CD14-positive monocyte (primary cell): ENCODE data around the gene MYO1E. TPM values are rescaled to one million over a fixed set of nuclear protein-coding genes. Genes with fewer than 3 reads are reported as not detected.

Experiments
- DNase-seq, 3 donors: peaks; one replicate each; pipeline ENCODE4 v3.0.0-alpha.2; 2011 to 2022
- H2AFZ ChIP-seq: 2 replicates; pipeline ENCODE4 v1.6.0; 2012; ENCODE audit warnings: mild to moderate bottlenecking, low read depth, low read length, inconsistent platforms; ENCODE audit not compliant: insufficient read depth, poor library complexity, severe bottlenecking
- H3K27ac ChIP-seq, 2 donors: 1 replicate in 1 of 2; 2 replicates in 1 of 2; pipeline ENCODE4 v1.5.1; 2012 to 2013; ENCODE audit warnings: low read length in 2 of 2, control low read depth in 1 of 2, inconsistent platforms in 1 of 2, low read depth in 1 of 2, mild to moderate bottlenecking in 1 of 2
- H3K27me3 ChIP-seq, 2 donors: one replicate each; pipeline versions ENCODE4 v1.6.0 to v1.6.1; 2011 to 2013; ENCODE audit warnings: low read length in 2 of 2; ENCODE audit not compliant: control insufficient read depth in 2 of 2, insufficient read depth in 2 of 2
- H3K36me3 ChIP-seq, 2 donors: replicated peaks in 1 of 2; 1 replicate in 1 of 2; 2 replicates in 1 of 2; pipeline versions ENCODE4 v1.5.1 to v1.6.1; 2012 to 2013; ENCODE audit warnings: low read length in 2 of 2, control low read depth in 1 of 2, inconsistent platforms in 1 of 2, mild to moderate bottlenecking in 1 of 2; ENCODE audit not compliant: insufficient read depth in 2 of 2, control insufficient read depth in 1 of 2
- H3K4me1 ChIP-seq, 2 donors: 1 replicate in 1 of 2; 2 replicates in 1 of 2; pipeline versions ENCODE4 v1.5.1 to v1.6.1; 2012 to 2013; ENCODE audit warnings: low read length in 2 of 2, control low read depth in 1 of 2, inconsistent platforms in 1 of 2, mild to moderate bottlenecking in 1 of 2, moderate library complexity in 1 of 2; ENCODE audit not compliant: insufficient read depth in 2 of 2, control insufficient read depth in 1 of 2
- H3K4me2 ChIP-seq: replicated peaks from 2 replicates; pipeline ENCODE3; 2012; ENCODE audit warnings: low read length, moderate library complexity, mild to moderate bottlenecking; ENCODE audit not compliant: poor library complexity, severe bottlenecking; ENCODE audit errors: extremely low read depth
- H3K4me3 ChIP-seq, 3 experiments: fragments of 200-600 bp in 1 of 3; sonication (generic) in 1 of 3; replicated peaks in 1 of 3; 1 replicate in 2 of 3; 2 replicates in 1 of 3; pipeline ENCODE4 v1.5.1; 2011 to 2013; ENCODE audit warnings: low read length in 3 of 3, mild to moderate bottlenecking in 3 of 3, control low read depth in 2 of 3, low read depth in 2 of 3, inconsistent platforms in 1 of 3, moderate library complexity in 1 of 3
- H3K79me2 ChIP-seq: 2 replicates; pipeline ENCODE4 v1.6.0; 2012; ENCODE audit warnings: mild to moderate bottlenecking, control low read depth, inconsistent platforms, low read length, moderate library complexity; ENCODE audit not compliant: insufficient read depth
- H3K9ac ChIP-seq: 2 replicates; pipeline ENCODE4 v1.6.0; 2017; ENCODE audit warnings: low read length, mild to moderate bottlenecking; ENCODE audit not compliant: insufficient read depth, poor library complexity, severe bottlenecking
- H3K9me3 ChIP-seq, 2 donors: replicated peaks in 1 of 2; 1 replicate in 1 of 2; 2 replicates in 1 of 2; pipeline versions ENCODE4 v1.5.1 to v1.6.1; 2012 to 2013; ENCODE audit warnings: low read length in 2 of 2, control low read depth in 1 of 2; ENCODE audit not compliant: control insufficient read depth in 1 of 2, insufficient read depth in 1 of 2
- H4K20me1 ChIP-seq: 2 replicates; pipeline ENCODE4 v1.6.0; 2012; ENCODE audit warnings: mild to moderate bottlenecking, low read length, control low read depth, moderate library complexity; ENCODE audit not compliant: insufficient read depth
- H3K27ac Mint-ChIP-seq, 7 donors: one replicate each; pipeline ENCODE4 v1.8.0; 2020; ENCODE audit warnings: mild to moderate bottlenecking in 7 of 7, mixed read lengths in 7 of 7, moderate library complexity in 6 of 7, inconsistent platforms in 2 of 7
- H3K27me3 Mint-ChIP-seq, 3 donors: one replicate each; pipeline ENCODE4 v1.8.0; 2021 to 2022; ENCODE audit warnings: low read depth in 3 of 3, mild to moderate bottlenecking in 3 of 3, mixed read lengths in 3 of 3, moderate library complexity in 3 of 3, inconsistent platforms in 1 of 3
- H3K36me3 Mint-ChIP-seq, 2 donors: one replicate each; pipeline ENCODE4 v1.8.0; 2020; ENCODE audit warnings: mixed read lengths in 2 of 2, inconsistent platforms in 1 of 2, mild to moderate bottlenecking in 1 of 2
- H3K4me1 Mint-ChIP-seq: one replicate; pipeline ENCODE4 v1.8.0; 2020; ENCODE audit warnings: mild to moderate bottlenecking, mixed read lengths
- H3K4me3 Mint-ChIP-seq, 2 donors: one replicate each; pipeline ENCODE4 v1.8.0; 2020; ENCODE audit warnings: mild to moderate bottlenecking in 2 of 2, mixed read lengths in 2 of 2, moderate library complexity in 1 of 2
- H3K9me3 Mint-ChIP-seq, 7 donors: one replicate each; pipeline ENCODE4 v1.8.0; 2020 to 2022; ENCODE audit warnings: mixed read lengths in 7 of 7, mild to moderate bottlenecking in 6 of 7, moderate library complexity in 6 of 7, inconsistent platforms in 2 of 7
- WGBS: methylation state at CpG from one replicate; pipeline ENCODE4 v1.1.5; 2013; ENCODE audit warnings: missing lambda C conversion rate; ENCODE audit not compliant: insufficient coverage; 5-methylcytosine and 5-hydroxymethylcytosine counted together
- intact Hi-C, 2 donors: fragments of 100-400 bp; cut with micrococcal nuclease; formaldehyde crosslinking; loops; one replicate each; pipeline versions ENCODE4 v1.15.0 to v1.15.1; 2023
- polyA plus RNA-seq, 3 donors: library from polyadenylated mRNA; depleted of rRNA in 1 of 3; unstranded in 2 of 3; stranded (reverse) in 1 of 3; fragments of 300-500 nt in 2 of 3; fragments of >200 nt in 1 of 3; fragmentation: Illumina TruSeq in 2 of 3; gene quantifications; 1 replicate in 2 of 3; 2 replicates in 1 of 3; pipeline ENCODE4 v1.2.3, GENCODE V29; 2012 to 2021
- TF ChIP-seq, protein P1 (sequence below): fragments of 200-600 bp; IDR thresholded peaks from one replicate; pipeline ENCODE4 v1.8.0; 2022; ENCODE audit warnings: antibody characterized with exemption, mild to moderate bottlenecking

Gene MYO1E
- polyA plus RNA-seq, 3 donors: 5.5 to 16.2 (median 6.2) TPM

DNA sequence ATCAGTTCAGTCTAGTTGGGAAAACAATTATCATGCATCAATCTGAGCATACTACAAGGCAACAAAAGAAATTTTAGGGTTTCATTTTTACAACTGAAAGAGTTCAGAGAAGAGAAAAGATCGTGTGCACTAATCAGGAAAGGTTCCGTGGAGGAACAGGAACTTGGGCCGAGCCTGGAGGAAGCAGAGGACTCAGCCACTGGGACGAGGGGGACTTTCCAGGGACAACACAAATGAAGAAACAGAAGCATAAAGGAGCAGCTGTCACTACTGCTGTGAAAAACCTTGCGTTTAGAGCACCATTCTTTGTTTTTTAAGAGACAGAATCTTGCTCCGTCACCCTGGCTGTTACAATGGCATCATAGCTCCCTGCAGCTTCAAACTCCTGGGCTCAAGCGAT, 60.5 kb downstream of the MYO1E start:
- Histone ChIP-seq H3K27me3 (no peaks in the 10 kb centered on the region), H3K9ac (no peak overlapping the region), H3K9me3 (no peaks in the 10 kb centered on the region), H3K4me3 (no peak overlapping the region), H3K4me1 (peaks cover 14% of the 10 kb centered on the region in 2 donors), H3K36me3 (no peaks in the 10 kb centered on the region), H3K4me2 (peak overlapping the region; percentile 27), H4K20me1 (peaks cover 10% of the 10 kb centered on the region), H3K79me2 (peaks cover 1% of the 10 kb centered on the region), H2AFZ (no peak overlapping the region), H3K27ac (peak overlapping the region in 1 of 2 donors; percentile 6)
- Mint-ChIP-seq H3K27ac (peak overlapping the region in 4 of 7 donors; percentile 44 to 82 (median 56)), H3K4me1 (peaks cover 24% of the 10 kb centered on the region), H3K9me3 (peaks cover 0 to 2% (median 0%) of the 10 kb centered on the region in 7 donors), H3K27me3 (peaks cover 0 to 4% (median 2%) of the 10 kb centered on the region in 3 donors), H3K4me3 (peak overlapping the region; percentile 27 to 47), H3K36me3 (peaks cover 0 to 3% of the 10 kb centered on the region in 2 donors)
- 41% methylated on average over 7 of the region's 7 CpGs for WGBS
- TF ChIP-seq, protein P1, sequence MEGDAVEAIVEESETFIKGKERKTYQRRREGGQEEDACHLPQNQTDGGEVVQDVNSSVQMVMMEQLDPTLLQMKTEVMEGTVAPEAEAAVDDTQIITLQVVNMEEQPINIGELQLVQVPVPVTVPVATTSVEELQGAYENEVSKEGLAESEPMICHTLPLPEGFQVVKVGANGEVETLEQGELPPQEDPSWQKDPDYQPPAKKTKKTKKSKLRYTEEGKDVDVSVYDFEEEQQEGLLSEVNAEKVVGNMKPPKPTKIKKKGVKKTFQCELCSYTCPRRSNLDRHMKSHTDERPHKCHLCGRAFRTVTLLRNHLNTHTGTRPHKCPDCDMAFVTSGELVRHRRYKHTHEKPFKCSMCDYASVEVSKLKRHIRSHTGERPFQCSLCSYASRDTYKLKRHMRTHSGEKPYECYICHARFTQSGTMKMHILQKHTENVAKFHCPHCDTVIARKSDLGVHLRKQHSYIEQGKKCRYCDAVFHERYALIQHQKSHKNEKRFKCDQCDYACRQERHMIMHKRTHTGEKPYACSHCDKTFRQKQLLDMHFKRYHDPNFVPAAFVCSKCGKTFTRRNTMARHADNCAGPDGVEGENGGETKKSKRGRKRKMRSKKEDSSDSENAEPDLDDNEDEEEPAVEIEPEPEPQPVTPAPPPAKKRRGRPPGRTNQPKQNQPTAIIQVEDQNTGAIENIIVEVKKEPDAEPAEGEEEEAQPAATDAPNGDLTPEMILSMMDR: no peak
- peak; percentile 25 to 71 (median 27) for DNase-seq
- intact Hi-C loops: no loop called here

DNA sequence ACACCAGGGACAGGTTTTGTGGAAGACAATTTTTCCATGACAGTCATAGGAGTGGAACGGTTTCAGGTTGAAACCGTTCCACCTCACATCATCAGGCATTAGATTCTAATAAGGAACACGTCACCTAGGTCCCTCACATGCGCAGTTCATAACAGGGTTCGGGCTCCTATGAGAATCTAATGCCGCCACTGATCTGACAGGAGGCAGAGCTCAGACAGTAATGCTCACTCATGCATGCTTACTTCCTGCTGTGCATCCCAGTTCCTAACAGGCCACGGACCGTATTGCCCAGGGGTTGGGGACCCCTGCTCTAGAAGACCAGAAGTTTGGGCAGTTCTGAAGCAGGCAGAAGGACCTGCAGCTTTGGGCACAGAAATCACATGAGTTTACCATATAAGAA, 61.5 kb downstream of the MYO1E start:
- no peaks in the 10 kb centered on the region for H3K9me3 ChIP-seq
- H3K36me3 Mint-ChIP-seq: peaks cover 0 to 3% of the 10 kb centered on the region in 2 donors
- peaks cover 24% of the 10 kb centered on the region for H3K4me1 Mint-ChIP-seq
- no peak overlapping the region for H3K9ac ChIP-seq
- DNase-seq: no peak
- H3K9me3 Mint-ChIP-seq: no peaks in the 10 kb centered on the region
- no peak overlapping the region for H3K4me2 ChIP-seq
- intact Hi-C loops: no loop called here
- no peaks in the 10 kb centered on the region for H3K27me3 ChIP-seq
- no peak overlapping the region for H3K4me3 Mint-ChIP-seq
- peaks cover 14% of the 10 kb centered on the region in 2 donors for H3K4me1 ChIP-seq
- peaks cover 10% of the 10 kb centered on the region for H4K20me1 ChIP-seq
- no peaks in the 10 kb centered on the region for H3K36me3 ChIP-seq
- H2AFZ ChIP-seq: no peak overlapping the region
- no peak overlapping the region for H3K27ac ChIP-seq
- TF ChIP-seq, protein P1: no peak
- 92% methylated on average over 8 of the region's 8 CpGs for WGBS
- peak overlapping the region in 1 of 7 donors; percentile 4 for H3K27ac Mint-ChIP-seq
- no peak overlapping the region for H3K4me3 ChIP-seq
- peaks cover 0 to 4% (median 2%) of the 10 kb centered on the region in 3 donors for H3K27me3 Mint-ChIP-seq
- no peaks in the 10 kb centered on the region for H3K79me2 ChIP-seq
